ENCODE data around the gene DNAH1. TPM values are rescaled to one million over a fixed set of nuclear protein-coding genes. Genes with fewer than 3 reads are reported as not detected.

The DNAH1 gene
- total and polyA plus RNA-seq, 2 donors from 2014 or later = 1.7 to 12.1 TPM

GRCh38 chr3:52443268-52443610, 127.1 kb downstream of the DNAH1 start:
- no peak for DNase-seq
- Histone ChIP-seq H3K27me3 (ENCODE audit: control insufficient read depth, insufficient read depth, low read length) (no peaks in the 10 kb centered on the region), H3K9me3 (ENCODE audit: control insufficient read depth in 2 of 3, insufficient read depth in 1 of 3, low read length in 3 of 3) (no peaks in the 10 kb centered on the region), H3K4me3 (ENCODE audit: low read length in 3 of 3) (peak overlapping the region in 1 of 3 donors; percentile 31), H3K27ac (ENCODE audit: low read depth in 2 of 2, low read length in 2 of 2) (no peak overlapping the region), H3K4me1 (ENCODE audit: control insufficient read depth in 2 of 3, insufficient read depth in 2 of 3, low read depth in 1 of 3, low read length in 3 of 3) (peaks cover 0 to 11% (median 0%) of the 10 kb centered on the region in 3 donors), H3K9ac (ENCODE audit: low read length in 3 of 3) (no peak overlapping the region), H3K36me3 (ENCODE audit: control insufficient read depth in 2 of 3, insufficient read depth in 3 of 3, low read length in 3 of 3) (no peaks in the 10 kb centered on the region)
- no peak for TF ChIP-seq CTCF (IDR thresholded peaks at IDR 0.05; ENCODE audit: borderline replicate concordance, extremely low read depth, insufficient read depth)
- FAIRE-seq = no peak
- intact Hi-C loops (cut with DNase I) = no loop called here

- intact Hi-C loops (cut with DNase I) = no loop called here
- TF ChIP-seq CTCF (IDR thresholded peaks at IDR 0.05; ENCODE audit: borderline replicate concordance, extremely low read depth, insufficient read depth) = no peak
- H3K27ac ChIP-seq (ENCODE audit: low read depth in 2 of 2, low read length in 2 of 2) = no peak overlapping the region
- no peaks in the 10 kb centered on the region for H3K36me3 ChIP-seq (ENCODE audit: control insufficient read depth in 2 of 3, insufficient read depth in 3 of 3, low read length in 3 of 3)
- FAIRE-seq (no peak), DNase-seq (peak in 1 of 5 donors; percentile 38)
- H3K4me1 ChIP-seq (ENCODE audit: control insufficient read depth in 2 of 3, insufficient read depth in 2 of 3, low read depth in 1 of 3, low read length in 3 of 3) = peaks cover 0 to 11% (median 0%) of the 10 kb centered on the region in 3 donors
- no peaks in the 10 kb centered on the region for H3K9me3 ChIP-seq (ENCODE audit: control insufficient read depth in 2 of 3, insufficient read depth in 1 of 3, low read length in 3 of 3)
- no peak overlapping the region for H3K9ac ChIP-seq (ENCODE audit: low read length in 3 of 3)
- no peaks in the 10 kb centered on the region for H3K27me3 ChIP-seq (ENCODE audit: control insufficient read depth, insufficient read depth, low read length)
- peak overlapping the region in 2 of 3 donors; percentile 11 to 31 for H3K4me3 ChIP-seq (ENCODE audit: low read length in 3 of 3)
Observed at GRCh38 chr3:52443791-52444687, 127.9 kb downstream of the DNAH1 start.

GRCh38 chr3:52444860-52445793, 129.0 kb downstream of the DNAH1 start, which contains the start of gene SEMA3G:
Gene SEMA3G (minus strand): TSS chr3:52445103. CDS start chr3:52445027, 76 bp downstream.
- Histone ChIP-seq H3K27ac (ENCODE audit: low read depth in 2 of 2, low read length in 2 of 2) (peak within 1 kb of the TSS in 1 of 2 donors; percentile 8), H3K4me1 (ENCODE audit: control insufficient read depth in 2 of 3, insufficient read depth in 2 of 3, low read depth in 1 of 3, low read length in 3 of 3) (peaks cover 0 to 14% (median 1%) of the 10 kb centered on the region in 3 donors), H3K9ac (ENCODE audit: low read length in 3 of 3) (no peak within 1 kb of the TSS), H3K4me3 (ENCODE audit: low read length in 3 of 3) (peak within 1 kb of the TSS in 2 of 3 donors; percentile 11 to 31), H3K27me3 (ENCODE audit: control insufficient read depth, insufficient read depth, low read length) (no peaks in the 10 kb centered on the region), H3K36me3 (ENCODE audit: control insufficient read depth in 2 of 3, insufficient read depth in 3 of 3, low read length in 3 of 3) (no peaks in the 10 kb centered on the region), H3K9me3 (ENCODE audit: control insufficient read depth in 2 of 3, insufficient read depth in 1 of 3, low read length in 3 of 3) (no peaks in the 10 kb centered on the region)
- DNase-seq = peak; percentile 74 to 92 (median 81)
- peak; percentile 66 for TF ChIP-seq CTCF (IDR thresholded peaks at IDR 0.05; ENCODE audit: borderline replicate concordance, extremely low read depth, insufficient read depth)
- intact Hi-C loops (cut with DNase I) = no loop called here
- FAIRE-seq = no peak
